Bronchial epithelial cell (primary cell): Measurements from ENCODE around the gene PITRM1. TPM values are rescaled to one million over a fixed set of nuclear protein-coding genes. Genes with fewer than 3 reads are reported as not detected.

Source experiments
- DNase-seq: peaks from one replicate; pipeline ENCODE4 v3.0.0-alpha.2; 2010; ENCODE audit warnings: low read depth
- FAIRE-seq: peaks from 2 replicates; lab custom pipeline; 2011; peaks lifted over from hg19 to GRCh38; lab: Jason Lieb, UNC
- H3K27me3 ChIP-seq: 2 replicates; pipeline ENCODE4 v1.5.1; 2011; ENCODE audit warnings: low read length; ENCODE audit not compliant: control insufficient read depth, insufficient read depth
- H3K36me3 ChIP-seq: 2 replicates; pipeline ENCODE4 v1.5.1; 2011; ENCODE audit warnings: low read length; ENCODE audit not compliant: control insufficient read depth, insufficient read depth
- H3K4me3 ChIP-seq: 2 replicates; pipeline ENCODE4 v1.5.1; 2011; ENCODE audit warnings: mild to moderate bottlenecking, low read depth, low read length, control low read depth
- total RNA-seq: library from RNA; depleted of rRNA; stranded (reverse); fragments of >200 nt; gene quantifications from 2 replicates; pipeline ENCODE4 v1.2.1, GENCODE V29; 2014
- TF ChIP-seq, protein P1 (sequence below): IDR thresholded peaks from 2 replicates; pipeline ENCODE4 v1.5.1; 2011; ENCODE audit warnings: mild to moderate bottlenecking, moderate library complexity, low read length, control low read depth, inconsistent platforms; ENCODE audit not compliant: insufficient read depth, severe bottlenecking

Gene PITRM1
- total RNA-seq, 1 donor from 2014 or later, result 39.2 TPM

DNA sequence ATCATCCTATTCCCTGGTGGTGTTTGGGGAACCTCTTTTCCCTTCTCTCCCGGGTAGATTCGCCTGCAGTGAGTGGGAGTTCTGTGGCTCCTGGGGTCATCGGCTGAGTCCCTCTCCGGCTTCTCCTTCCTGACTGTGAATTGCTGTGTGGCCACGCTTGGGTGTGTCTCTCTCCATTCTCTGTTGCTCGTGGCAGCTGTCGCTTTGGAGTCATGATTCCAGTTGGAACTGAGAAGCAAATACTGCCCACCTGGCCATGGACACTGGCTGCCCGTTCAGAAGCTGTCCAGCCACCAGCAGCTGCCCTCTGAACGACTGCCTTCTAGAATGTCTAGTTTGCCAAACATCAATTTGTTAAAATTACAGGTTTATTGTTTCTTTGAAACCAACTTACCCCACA, 23.1 kb upstream of the PITRM1 start:
- H3K27me3 ChIP-seq, result peaks cover 3% of the 10 kb centered on the region
- DNase-seq, result no peak
- TF ChIP-seq, protein P1, sequence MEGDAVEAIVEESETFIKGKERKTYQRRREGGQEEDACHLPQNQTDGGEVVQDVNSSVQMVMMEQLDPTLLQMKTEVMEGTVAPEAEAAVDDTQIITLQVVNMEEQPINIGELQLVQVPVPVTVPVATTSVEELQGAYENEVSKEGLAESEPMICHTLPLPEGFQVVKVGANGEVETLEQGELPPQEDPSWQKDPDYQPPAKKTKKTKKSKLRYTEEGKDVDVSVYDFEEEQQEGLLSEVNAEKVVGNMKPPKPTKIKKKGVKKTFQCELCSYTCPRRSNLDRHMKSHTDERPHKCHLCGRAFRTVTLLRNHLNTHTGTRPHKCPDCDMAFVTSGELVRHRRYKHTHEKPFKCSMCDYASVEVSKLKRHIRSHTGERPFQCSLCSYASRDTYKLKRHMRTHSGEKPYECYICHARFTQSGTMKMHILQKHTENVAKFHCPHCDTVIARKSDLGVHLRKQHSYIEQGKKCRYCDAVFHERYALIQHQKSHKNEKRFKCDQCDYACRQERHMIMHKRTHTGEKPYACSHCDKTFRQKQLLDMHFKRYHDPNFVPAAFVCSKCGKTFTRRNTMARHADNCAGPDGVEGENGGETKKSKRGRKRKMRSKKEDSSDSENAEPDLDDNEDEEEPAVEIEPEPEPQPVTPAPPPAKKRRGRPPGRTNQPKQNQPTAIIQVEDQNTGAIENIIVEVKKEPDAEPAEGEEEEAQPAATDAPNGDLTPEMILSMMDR, result no peak
- FAIRE-seq, result no peak
- no peaks in the 10 kb centered on the region for H3K36me3 ChIP-seq
- H3K4me3 ChIP-seq, result no peak overlapping the region

DNA sequence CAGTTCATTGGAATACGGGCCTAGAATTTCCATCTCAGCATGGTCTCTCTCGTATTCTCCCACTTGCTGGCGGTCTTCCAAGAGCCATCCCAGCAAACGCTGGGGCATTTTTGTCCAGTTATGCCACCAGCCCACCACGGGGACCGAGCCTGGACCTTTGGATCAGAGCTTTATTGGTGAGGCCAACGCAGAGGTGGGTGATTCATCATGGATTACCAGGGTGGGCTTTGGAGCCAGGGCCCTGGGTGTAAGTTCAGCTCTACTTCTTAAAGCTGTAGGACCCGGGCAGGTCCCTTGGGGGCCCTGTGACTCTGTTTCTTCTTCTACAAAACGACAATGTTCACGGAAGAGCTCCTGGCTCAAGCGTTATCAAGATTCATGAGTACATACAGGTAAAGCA, 22.7 kb upstream of the PITRM1 start:
- TF ChIP-seq, protein P1, result no peak
- H3K4me3 ChIP-seq, result no peak overlapping the region
- H3K36me3 ChIP-seq, result no peaks in the 10 kb centered on the region
- H3K27me3 ChIP-seq, result peaks cover 3% of the 10 kb centered on the region
- no peak for FAIRE-seq
- DNase-seq, result no peak

DNA sequence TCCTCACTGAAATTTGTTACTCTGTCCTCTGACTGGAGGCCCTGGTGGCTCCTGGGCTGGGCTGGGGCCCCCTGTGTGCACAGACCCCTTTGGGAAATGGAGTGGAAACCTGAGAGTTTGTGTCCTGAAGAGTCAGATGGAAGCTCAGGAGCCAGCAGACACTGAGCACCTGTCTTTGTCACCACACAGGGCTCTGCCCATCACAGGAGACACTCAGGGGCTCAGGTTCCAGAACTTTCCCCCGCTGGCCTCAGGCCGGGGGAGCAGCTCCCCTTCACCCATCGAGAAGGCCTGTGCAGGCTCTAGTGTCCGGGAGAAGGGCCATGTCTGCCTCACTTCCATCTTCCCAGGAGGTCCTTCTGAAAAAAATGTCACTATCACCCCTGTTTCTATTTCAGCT, 22.3 kb upstream of the PITRM1 start:
- H3K36me3 ChIP-seq, result no peaks in the 10 kb centered on the region
- peaks cover 3% of the 10 kb centered on the region for H3K27me3 ChIP-seq
- FAIRE-seq, result no peak
- TF ChIP-seq, protein P1, result no peak
- no peak overlapping the region for H3K4me3 ChIP-seq
- DNase-seq, result no peak

DNA sequence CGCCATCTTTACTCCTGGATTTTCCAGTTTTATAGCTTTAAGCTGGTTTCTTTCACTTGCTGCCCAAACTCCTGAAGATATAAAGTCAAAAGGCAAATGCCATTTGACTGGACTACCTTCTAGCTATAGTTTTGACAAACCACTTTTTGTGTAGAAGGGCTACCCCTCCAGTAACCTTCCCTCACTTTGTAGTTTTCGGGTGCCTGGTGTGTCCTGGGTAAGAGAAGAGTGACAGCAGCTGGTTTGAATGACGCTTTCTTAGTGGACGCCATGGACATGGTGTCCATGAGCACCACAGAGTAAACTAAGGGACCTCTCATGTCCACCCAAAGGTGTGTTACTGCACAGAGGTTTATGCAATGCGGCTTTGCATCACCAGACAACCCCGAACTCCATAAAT, 21.2 kb upstream of the PITRM1 start:
- TF ChIP-seq, protein P1, result no peak
- FAIRE-seq, result peak; percentile 62
- no peaks in the 10 kb centered on the region for H3K36me3 ChIP-seq

DNA sequence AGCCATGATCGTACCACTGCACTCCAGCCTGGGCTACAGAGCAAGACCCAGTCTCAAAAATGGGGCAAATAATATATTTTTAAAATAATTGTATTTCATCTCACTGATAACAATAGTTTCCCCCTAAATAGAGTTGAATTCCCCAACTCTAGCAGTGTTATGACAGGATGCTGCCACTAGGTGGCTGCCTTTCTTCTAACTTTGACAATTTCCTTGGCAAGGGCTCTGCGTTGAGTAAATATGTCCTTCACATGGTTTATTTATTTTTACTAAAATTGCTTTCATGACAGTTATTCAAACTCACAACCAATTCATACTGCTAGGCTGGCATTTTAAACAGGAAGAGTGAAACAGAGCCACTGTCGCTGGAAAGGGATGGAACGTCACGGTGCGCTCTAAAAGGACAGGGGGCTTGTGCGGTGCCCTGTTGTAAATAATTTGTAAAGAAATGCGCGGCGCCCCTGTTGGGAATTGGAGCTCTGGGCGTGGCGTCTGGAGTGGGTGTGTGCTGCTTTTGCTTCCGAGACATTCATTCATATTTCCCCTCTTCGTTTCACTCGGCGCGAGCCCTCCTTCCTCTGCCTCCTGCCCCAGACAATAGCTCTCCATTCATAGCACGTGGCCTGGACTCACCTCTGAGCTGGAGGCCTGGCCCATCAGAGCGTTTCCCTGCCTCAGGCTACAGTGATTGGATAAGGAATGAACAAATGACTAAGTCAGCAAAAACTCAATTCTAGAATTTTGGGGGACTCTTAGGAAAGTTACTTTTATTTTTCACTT, 20.5 kb upstream of the PITRM1 start:
- H3K27me3 ChIP-seq, result no peaks in the 10 kb centered on the region
- no peak for FAIRE-seq
- H3K36me3 ChIP-seq, result no peaks in the 10 kb centered on the region
- peak overlapping the region; percentile 23 for H3K4me3 ChIP-seq
- DNase-seq, result peak; percentile 57
- TF ChIP-seq, protein P1, result peak; percentile 72

More for the DNA sequence above, 21.2 kb upstream of the PITRM1 start:
- DNase-seq, result no peak
- H3K27me3 ChIP-seq, result peaks cover under 1% of the 10 kb centered on the region
- H3K4me3 ChIP-seq, result no peak overlapping the region
